D341Med (cell line): ENCODE measurements around the gene MYO15B.

ENCODE experiments used
- DNase-seq: peaks from one replicate; pipeline ENCODE4 v3.0.0; 2012; ENCODE audit warnings: low spot score

Gene MYO15B

GRCh38 chr17:75639771-75640555 lies 52.4 kb downstream of the MYO15B start:
- no peak for DNase-seq

GRCh38 chr17:75640556-75641119 lies 53.0 kb downstream of the MYO15B start:
- no peak for DNase-seq

GRCh38 chr17:75641343-75641742 lies 53.7 kb downstream of the MYO15B start:
- no peak for DNase-seq

- no peak for DNase-seq
Measured at GRCh38 chr17:75642182-75642783, 54.7 kb downstream of the MYO15B start.

- no peak for DNase-seq
Measured at GRCh38 chr17:75642784-75643642, 55.4 kb downstream of the MYO15B start.

GRCh38 chr17:75643643-75644017 lies 56.0 kb downstream of the MYO15B start:
- no peak for DNase-seq

GRCh38 chr17:75645501-75645888 lies 57.9 kb downstream of the MYO15B start:
- DNase-seq, result no peak

- no peak for DNase-seq
Measured at GRCh38 chr17:75645889-75646637, 58.5 kb downstream of the MYO15B start.

GRCh38 chr17:75646638-75646992 lies 59.0 kb downstream of the MYO15B start:
- no peak for DNase-seq

- no peak for DNase-seq
Measured at GRCh38 chr17:75647061-75647460, 59.5 kb downstream of the MYO15B start.

- DNase-seq, result no peak
Measured at GRCh38 chr17:75647921-75648320, 60.3 kb downstream of the MYO15B start.

GRCh38 chr17:75649687-75650086 lies 62.1 kb downstream of the MYO15B start:
- DNase-seq, result no peak

GRCh38 chr17:75650874-75651273 lies 63.3 kb downstream of the MYO15B start:
- DNase-seq, result no peak

- no peak for DNase-seq
Measured at GRCh38 chr17:75652341-75652740, 64.7 kb downstream of the MYO15B start.

GRCh38 chr17:75652934-75653549 lies 65.4 kb downstream of the MYO15B start:
- peak; percentile 90 for DNase-seq

GRCh38 chr17:75654176-75654575 lies 66.6 kb downstream of the MYO15B start:
- DNase-seq, result no peak

- DNase-seq, result no peak
Measured at GRCh38 chr17:75658237-75658636, 70.6 kb downstream of the MYO15B start.

GRCh38 chr17:75661531-75661930 lies 73.9 kb downstream of the MYO15B start:
- no peak for DNase-seq

- DNase-seq, result no peak
Measured at GRCh38 chr17:75662511-75662910, 74.9 kb downstream of the MYO15B start.

GRCh38 chr17:75664099-75664549 lies 76.5 kb downstream of the MYO15B start:
- no peak for DNase-seq

- DNase-seq, result no peak
Measured at GRCh38 chr17:75665981-75666380, 78.4 kb downstream of the MYO15B start.
